SW 1271 (cell line): ENCODE measurements around the gene METTL16.
"Not testable (repeated sequence)": the region's sequence is repeated elsewhere in the genome, so short reads cannot be mapped to it uniquely, and the experiment has no call there.

Experiments
- DNase-seq, 2 experiments: peaks; one replicate each; lab custom pipeline; 2025; lab: John Stamatoyannopoulos, UW

The METTL16 gene

GRCh38 chr17:2503627-2504026 lies 8.1 kb downstream of the METTL16 start:
- no peak for DNase-seq

- DNase-seq = no peak
Observed at GRCh38 chr17:2502871-2503580, 8.7 kb downstream of the METTL16 start.

- DNase-seq = no peak
Observed at GRCh38 chr17:2500446-2500845, 11.2 kb downstream of the METTL16 start.

GRCh38 chr17:2489286-2489685 lies 22.4 kb downstream of the METTL16 start:
- DNase-seq = not testable (repeated sequence)

- no peak for DNase-seq
Observed at GRCh38 chr17:2487306-2487705, 24.4 kb downstream of the METTL16 start.

- not testable (repeated sequence) for DNase-seq
Observed at GRCh38 chr17:2486709-2487108, 25.0 kb downstream of the METTL16 start.

GRCh38 chr17:2485970-2486369 lies 25.7 kb downstream of the METTL16 start:
- DNase-seq = no peak

- no peak for DNase-seq
Observed at GRCh38 chr17:2485543-2485942, 26.1 kb downstream of the METTL16 start.

GRCh38 chr17:2484876-2485275 lies 26.8 kb downstream of the METTL16 start:
- no peak for DNase-seq

- no peak for DNase-seq
Observed at GRCh38 chr17:2483084-2483483, 28.6 kb downstream of the METTL16 start.

- no peak for DNase-seq
Observed at GRCh38 chr17:2482218-2482617, 29.5 kb downstream of the METTL16 start.

GRCh38 chr17:2481760-2482159 lies 29.9 kb downstream of the METTL16 start:
- DNase-seq = no peak

- no peak for DNase-seq
Observed at GRCh38 chr17:2478458-2478857, 33.2 kb downstream of the METTL16 start.

GRCh38 chr17:2475056-2475455 lies 36.6 kb downstream of the METTL16 start:
- DNase-seq = no peak

GRCh38 chr17:2474371-2474770 lies 37.3 kb downstream of the METTL16 start:
- no peak for DNase-seq

GRCh38 chr17:2468270-2468669 lies 43.4 kb downstream of the METTL16 start:
- no peak for DNase-seq

GRCh38 chr17:2466931-2467330 lies 44.8 kb downstream of the METTL16 start:
- DNase-seq = no peak

GRCh38 chr17:2462481-2462880 lies 49.2 kb downstream of the METTL16 start:
- DNase-seq = no peak

- DNase-seq = no peak
Observed at GRCh38 chr17:2459917-2460271, 51.8 kb downstream of the METTL16 start.

- no peak for DNase-seq
Observed at GRCh38 chr17:2457913-2458312, 53.8 kb downstream of the METTL16 start.

GRCh38 chr17:2456475-2456874 lies 55.2 kb downstream of the METTL16 start:
- DNase-seq = no peak

- no peak for DNase-seq
Observed at GRCh38 chr17:2455956-2456355, 55.7 kb downstream of the METTL16 start.

GRCh38 chr17:2453866-2454265 lies 57.8 kb downstream of the METTL16 start:
- no peak for DNase-seq

- DNase-seq = no peak
Observed at GRCh38 chr17:2453325-2453724, 58.4 kb downstream of the METTL16 start.
